Stimulated activated CD4-positive, alpha-beta T cell treated with anti-CD3 and anti-CD28 coated beads, Interleukin-4, amount 100 ng/mL, for 48 hours (primary cell): ENCODE results near the gene LRRC72.
"Not testable (repeated sequence)": the region's sequence is repeated elsewhere in the genome, so short reads cannot be mapped to it uniquely, and the experiment has no call there.

Source experiments
- DNase-seq, 2 donors: peaks; one replicate each; pipeline ENCODE4 v3.0.0-alpha.2; 2020; ENCODE audit warnings: low read depth in 2 of 2

The LRRC72 gene

DNA sequence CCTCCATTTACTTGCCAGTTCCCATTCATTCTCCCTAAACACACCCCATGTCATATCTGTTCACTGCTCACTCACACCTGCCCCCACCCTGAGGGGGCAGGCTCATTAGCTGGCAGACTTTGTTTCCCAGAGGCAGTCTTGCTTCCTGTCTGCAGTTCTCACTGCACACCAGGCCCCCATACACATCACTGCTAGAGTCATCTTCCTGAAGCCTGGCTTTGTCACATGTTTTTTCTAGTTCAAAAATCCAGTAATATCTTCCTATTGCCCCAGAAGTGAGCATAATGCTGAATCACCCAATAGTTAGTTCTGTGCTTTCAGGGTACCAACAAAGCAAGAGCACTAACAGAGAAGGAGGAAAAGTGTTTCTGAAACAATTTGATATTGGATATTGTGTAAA, 1.9 kb downstream of the LRRC72 start:
- no peak for DNase-seq

DNA sequence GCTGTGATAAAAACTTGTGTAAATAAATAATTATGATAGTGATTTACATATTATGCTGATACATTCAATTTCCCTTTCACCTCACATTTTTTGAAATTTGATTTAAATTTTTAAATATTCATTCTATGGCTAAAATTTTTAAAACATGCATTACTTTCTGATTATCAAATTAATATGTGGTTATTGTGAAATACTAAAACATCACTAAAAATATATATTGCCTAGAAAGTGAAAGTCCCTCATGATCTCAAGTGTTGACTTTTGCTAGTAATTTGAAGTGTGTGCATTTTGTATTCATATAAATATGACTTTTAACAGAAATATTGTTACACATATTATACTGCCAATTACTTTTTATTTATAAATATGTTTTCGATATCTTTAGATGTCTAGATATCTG, 3.1 kb downstream of the LRRC72 start:
- DNase-seq = no peak

DNA sequence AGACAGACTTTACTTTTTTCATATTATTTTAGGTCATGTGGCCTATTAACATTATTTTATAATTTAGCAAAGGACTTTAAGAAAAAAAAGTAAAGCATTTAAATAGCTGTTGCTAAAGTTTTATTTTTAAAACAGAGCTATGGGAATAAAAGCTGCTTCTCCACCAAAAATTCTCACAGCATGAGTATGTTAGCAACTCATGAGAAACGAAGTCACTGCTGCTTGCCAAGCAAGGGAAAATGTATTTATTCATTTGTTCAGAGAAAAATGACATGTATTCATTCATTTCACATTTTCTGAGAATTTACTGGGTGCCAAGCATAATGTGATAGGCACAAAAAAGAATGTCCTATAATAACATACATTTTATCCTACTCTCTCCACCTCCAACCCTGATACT, 5.1 kb downstream of the LRRC72 start:
- no peak for DNase-seq

DNA sequence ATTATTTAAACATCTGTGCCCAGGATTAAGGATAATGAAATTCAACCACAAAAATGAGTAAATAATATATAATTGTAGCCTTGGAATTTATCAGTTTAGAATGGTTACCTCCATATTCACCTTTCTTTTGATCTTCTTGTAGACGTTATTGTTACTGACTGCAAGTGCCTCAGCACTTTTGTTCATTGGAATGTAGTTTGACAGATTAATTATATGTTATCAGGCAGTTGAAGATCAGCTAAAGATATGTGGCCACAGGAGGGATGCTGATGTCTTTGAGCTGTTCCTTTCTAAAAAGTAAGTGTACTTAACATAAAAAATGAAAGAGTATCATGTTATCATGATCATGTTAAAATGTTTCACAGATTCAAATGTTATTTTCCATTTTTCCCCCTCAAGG, 5.6 kb downstream of the LRRC72 start:
- DNase-seq = no peak

DNA sequence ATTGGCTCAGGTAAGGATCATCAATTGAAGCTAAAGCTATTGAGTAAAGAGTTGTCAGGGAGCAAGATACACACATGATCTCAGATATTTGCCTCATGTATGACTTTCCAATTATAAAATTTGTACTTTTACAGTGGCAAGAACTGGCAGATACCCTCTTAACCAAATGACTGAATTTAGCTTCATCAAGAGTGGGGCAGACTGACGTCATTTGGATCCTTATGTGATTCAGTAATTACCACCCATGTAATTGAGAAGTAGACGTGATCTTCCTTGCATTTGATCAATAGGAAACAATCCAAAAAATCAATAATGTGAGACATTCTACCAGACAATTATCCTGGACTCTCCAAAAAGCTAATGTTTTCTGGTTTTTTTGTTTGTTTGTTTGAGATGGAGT, 8.9 kb downstream of the LRRC72 start:
- DNase-seq = no peak

DNA sequence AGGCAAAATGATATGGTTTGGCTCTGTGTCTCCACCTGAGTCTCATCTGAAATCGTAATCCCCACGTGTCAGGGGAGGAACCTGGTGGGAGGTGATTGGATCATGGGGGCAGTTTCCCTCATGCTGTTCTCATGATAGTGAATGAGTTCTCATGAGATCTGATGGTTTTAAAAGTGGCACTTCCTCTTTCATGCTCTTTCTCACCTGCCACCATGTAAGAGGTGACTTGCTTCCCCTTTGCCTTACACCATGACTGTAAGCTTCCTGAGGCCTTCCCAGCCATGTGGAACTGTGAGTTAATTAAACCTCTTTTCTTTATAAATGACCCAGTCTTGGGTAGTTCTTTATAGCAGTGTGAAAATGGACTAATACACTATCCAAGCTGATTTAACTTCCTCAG, 13.9 kb downstream of the LRRC72 start:
- DNase-seq = not testable (repeated sequence)

DNA sequence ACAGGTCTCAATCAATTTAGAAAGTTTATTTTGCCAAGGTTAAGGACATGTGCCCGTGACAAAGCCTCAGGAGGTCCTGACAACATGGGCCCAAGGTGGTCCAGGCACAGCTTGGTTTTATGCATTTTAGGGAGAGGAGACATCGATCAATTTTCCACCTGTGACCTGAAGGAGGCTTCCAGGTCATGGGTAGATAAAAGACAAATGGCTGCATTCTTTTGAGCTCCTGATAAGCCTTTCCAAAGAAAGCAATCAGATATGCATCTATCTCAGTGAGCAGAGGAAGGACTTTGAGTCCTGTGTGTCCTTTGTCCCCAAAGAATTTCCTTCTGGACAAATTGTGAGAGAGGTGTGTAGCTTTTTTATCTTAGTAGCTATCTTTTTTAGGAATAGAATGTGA, 15.8 kb downstream of the LRRC72 start:
- no peak for DNase-seq

DNA sequence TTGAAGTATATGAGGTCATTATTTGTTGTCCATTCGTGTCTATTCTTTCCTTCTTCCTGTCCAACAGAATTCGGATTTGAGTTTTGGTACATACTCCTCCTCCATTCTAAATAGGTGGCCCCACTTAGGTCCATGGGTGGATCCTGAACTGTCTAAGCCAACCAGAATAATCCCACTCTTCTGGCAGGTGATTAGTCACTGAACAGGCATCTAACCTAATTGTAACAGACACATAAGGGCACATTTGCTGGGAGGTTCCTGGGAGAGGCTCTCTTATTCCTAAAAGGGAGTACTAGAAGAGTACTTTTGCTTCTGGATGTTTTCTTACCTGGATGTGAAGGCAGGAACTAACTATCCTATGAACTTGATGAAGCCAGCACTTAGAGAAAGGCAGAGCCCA, 16.8 kb downstream of the LRRC72 start:
- DNase-seq = no peak

DNA sequence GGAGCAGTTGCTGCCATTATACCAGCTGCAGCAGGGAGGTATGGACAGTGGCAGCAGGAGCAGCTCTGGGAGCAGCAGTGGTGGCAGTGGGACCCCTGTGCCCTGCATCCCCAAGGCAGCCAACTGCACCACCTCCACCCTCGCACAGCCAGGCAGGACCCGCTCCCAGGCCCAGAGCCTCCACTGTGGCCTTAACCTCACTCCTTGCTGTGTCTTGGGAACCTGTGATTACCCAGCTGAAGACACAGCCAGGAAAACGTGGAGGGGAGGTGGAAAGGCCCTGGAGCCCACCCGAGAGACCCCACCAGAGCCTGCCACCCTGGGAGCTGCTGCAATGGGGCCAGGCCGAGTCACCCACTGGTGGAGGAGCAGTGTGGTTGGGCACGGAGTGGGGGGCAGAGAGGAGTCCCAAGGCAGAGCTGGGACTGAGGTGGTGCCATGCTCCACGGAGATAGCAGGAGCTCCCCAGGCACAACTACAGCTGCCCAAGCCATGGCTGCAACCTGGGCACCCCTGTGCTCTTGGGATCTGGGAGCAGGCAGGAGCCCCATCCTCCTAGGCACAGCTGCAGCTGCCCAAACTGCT, 20.4 kb downstream of the LRRC72 start:
- no peak for DNase-seq

DNA sequence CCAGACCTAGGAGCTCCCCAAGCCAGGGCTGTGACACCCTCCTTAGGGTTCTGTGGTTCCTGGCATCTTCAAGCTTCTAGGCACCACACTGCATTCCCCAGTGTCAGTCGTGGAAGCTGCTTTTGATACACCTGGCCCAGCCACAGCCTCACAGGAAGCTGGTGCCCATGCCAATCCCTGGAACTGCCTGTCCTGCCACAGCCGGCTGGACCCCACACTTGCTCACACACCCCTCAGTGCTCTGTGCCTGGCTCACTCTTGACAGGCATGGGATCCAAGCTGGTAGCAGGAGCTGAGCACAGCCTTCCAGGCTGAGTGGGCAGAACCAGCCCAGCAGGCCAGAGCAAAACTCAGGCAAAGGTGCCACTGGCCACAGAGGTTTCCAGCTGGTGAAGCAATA, 21.8 kb downstream of the LRRC72 start:
- DNase-seq = no peak

DNA sequence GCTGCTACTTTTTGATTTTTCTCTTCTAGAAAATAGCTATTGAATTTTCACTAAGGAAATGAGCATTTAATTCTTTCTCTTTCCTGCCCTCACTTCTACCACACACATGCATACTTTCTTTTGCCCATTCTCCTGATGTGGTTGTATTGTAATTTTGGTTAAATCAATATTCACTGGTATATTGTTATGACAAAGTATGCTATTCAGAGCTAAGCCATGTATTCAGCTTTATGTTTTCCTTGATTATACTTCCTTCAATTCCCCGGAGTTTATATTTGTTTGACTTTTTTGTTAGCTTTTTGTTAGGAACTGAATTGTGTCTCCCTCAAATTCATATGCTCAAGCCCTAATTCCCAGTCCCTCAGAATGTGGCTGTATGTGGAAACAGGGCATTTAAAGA, 24.0 kb downstream of the LRRC72 start:
- no peak for DNase-seq

DNA sequence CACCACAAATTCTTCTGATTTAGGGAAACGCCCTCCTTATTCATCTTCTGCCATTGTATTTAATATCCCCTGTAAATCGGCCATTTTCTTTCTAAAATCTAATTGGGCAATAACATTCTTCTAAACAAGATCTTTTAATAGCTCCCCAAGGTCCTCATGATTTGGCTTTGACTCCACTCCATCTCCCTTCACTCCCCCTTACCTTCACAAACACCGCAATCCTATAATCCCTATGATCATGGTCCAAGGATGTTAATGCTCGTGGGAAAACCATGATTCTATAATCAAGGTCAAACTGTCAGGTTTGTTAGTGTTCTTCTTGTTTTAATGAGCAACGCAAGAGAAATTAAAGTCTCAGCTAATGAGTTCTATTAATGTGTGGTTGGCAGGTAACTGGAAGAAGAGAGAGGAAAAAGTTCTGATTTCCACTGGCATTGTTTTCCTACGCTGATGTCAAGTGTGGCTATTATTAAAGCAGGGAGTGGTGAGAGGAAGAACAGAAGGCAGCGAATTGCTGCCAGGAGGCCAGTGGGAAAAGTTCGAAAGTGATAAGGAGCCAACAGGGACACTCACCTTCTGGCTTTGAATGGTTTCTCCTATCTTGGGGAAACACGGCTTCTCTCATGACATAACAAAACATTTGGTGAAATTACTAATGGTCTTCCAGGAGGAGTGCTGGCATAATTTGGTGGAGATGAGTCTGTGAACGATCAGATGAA, 28.1 kb downstream of the LRRC72 start:
- DNase-seq = no peak

DNA sequence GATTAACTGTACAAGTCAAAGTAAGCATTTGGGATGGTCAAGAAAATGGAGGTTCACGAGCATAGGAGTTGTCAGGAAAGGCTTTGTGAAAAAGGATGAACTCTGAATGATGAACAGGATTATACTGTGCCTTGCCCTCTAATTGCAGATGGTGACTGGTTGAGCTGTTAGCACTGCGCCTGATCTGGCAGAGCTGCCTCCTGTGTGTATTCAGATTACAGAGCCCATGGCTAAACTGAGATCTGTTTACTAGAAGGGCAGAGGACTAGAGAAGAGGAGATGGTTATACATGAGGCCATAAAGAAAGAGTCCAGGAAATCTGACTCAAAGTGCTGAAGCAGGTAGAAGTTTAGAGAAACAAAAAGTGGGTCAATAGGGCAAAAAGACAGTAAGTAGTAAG, 29.7 kb downstream of the LRRC72 start:
- no peak for DNase-seq

DNA sequence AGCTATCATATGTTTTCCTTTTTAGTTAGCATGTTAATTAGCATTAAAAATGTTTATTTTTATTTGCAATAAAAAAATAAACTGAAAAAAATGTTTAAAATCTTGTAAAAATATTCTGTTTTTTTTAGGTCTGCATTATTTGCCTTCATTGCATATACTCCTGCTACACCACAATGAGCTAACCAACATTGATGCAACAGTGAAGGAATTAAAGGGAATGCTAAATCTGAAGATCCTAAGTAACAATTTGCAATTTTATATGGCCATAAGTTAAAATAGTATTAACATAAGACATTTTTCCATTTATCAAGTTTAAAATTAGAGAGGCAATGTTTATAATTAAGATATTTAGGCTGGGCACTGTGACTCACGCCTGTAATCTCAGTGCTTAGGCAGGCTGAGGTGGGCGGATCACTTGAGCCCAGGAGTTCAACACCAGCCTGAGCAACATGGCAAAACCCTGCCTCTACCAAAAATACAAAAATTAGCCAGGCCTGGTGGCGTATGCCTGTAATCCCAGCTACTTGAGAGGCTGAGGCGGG, 32.2 kb downstream of the LRRC72 start:
- DNase-seq = no peak

DNA sequence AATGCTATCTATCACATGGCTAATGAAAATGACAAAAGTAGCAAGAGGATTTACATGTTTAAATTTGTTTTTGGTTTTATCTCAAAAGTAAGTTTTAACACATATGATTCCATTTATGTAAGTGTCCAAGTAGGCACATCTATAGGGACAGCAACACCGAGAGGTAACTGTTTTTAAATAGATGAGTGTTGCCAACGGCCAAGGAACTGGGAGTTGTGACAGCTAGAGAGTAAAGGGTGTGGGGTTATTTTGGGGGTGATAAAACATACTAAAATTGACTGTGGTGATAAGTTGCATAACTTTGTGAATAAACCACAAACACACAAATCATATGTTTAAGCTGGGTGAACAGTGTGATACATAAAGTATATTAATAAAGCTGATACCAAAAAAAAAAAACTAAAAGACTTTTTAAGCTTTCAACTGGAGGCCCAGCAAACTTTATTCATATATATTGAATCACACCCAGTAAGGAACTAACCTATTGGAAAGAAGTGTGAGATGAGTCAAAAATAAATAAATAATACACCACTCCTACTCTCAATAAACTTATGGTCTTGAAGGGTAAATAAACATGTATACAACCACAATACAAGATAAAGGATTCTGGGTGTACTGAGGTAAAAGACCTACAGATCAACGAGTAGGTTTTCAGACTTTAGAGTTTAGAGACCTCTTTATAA, 33.0 kb downstream of the LRRC72 start:
- no peak for DNase-seq

DNA sequence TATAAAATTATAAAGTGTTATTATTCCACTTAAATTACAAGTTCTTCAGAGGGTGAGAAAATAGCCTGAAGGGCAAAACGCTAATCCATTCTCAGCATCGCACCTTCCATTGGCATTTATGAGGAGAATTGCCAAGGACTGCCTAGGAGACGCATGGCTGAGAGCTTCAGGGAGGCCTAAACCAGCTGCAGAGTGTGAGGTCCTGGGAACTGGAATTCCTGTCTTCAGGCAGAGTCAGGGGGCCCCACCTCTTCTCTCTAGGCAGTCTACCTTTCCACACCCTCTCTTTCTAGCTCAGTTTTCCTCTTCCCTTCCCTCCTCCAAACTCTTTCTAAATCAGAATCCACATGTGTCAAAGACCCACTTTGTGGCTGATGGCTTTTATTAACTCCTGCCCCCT, 35.3 kb downstream of the LRRC72 start:
- no peak for DNase-seq

DNA sequence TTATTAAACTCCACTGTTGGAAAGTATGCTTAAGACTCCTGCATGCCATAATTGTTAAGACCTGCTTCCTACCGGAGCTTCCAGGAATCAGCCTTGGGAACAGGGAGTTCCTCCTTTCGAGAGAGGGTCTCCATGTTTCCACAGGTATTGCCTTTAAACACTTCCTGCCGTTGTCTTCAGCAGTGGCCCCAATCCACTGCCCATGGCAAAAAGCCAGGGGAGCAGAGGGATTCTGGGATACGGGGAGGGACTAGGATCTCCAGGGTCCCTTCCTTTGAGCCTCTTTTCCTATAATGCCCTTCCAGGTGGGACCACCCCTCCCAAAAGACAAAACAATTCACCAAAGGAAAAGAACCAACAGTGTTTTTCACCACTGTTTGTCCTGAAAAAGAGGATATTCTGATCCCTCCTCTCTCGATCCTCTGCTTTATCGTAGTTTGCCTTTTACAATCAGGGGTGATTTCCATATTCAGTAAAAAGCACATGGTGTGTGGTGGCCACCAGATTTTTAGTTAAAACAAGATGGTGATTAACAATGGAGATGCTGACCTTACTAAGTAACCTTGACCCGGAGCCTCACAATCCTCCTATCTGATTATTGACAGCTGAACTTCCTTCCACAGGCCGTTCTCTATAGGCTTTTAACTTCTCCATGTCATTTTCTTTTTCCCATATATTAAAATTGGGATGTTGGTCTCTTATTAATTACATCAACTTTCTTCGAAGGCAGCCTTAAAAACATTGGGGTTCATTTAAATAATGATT, 36.0 kb downstream of the LRRC72 start:
- DNase-seq = no peak

DNA sequence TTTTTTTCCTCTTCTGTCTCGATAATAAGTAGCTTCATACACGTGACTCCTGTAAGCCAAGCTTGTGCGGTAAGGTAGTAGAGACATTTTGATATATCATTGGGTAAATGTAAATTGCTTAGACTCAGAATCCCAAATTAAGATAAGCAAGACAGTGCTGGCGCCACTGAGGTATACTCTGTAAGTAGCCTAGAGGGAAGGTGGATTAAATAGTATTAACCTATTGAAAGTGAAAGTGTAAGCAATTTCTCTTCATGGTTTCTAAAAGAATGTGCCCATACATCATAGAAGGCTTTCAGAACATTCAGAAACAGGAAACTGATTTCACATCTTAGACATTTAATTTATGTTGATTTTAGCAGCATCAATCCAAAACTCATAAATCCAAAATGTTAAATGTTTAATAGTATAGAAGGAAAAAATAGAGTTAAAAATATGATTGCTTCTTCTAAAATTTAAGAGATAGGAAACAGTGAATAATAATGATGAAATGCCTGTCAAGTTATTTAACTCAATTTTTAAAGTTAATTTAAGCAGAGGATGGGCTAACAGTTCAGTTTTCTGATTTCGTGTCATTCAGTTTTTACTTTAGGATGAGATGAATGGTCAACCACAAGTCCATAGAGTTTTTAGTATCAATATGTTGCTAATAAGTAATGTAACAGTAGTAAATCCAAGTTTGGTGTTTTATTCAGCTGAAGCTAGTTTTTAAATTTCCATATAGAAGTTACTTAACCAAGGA, 36.8 kb downstream of the LRRC72 start:
- no peak for DNase-seq

DNA sequence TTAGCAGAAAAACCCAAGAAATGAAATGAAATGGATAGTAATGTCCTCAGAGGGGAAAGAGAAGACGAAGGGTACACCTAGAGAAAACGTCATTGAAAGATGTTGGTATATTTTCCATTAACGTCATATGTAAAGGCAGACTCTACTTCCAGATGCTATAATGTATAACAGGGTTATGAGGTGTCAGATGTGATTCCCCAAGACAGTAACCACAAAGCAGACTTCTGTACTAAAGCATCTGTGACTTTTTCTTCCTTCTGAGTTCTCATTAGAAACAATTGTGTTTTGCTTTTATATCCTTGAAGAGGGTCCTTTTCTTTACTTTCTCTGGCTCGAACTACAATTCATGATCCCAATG, 37.4 kb downstream of the LRRC72 start:
- no peak for DNase-seq

DNA sequence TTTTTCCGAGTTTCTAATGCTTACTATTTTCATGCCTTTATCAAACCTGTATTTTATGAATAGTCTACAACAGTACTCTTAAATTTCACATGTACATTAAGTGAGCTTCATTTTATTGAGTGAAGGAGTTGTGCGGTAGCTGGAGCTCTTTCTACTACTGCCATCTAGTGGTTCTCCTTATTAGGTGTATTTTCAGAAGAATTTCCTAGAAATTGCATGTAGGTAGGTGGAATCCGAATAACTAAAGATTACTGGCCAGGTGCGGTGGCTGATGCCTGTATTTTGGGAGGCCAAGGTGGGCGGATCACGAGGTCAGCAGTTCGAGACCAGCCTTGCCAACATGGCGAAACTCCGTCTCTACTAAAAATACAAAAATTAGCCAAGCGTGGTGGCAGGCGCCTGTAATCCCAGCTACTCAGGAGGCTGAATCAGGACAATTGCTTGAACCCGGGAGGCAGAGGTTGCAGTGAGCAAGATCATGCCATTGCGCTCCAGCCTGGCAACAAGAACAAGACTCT, 38.3 kb downstream of the LRRC72 start:
- no peak for DNase-seq

DNA sequence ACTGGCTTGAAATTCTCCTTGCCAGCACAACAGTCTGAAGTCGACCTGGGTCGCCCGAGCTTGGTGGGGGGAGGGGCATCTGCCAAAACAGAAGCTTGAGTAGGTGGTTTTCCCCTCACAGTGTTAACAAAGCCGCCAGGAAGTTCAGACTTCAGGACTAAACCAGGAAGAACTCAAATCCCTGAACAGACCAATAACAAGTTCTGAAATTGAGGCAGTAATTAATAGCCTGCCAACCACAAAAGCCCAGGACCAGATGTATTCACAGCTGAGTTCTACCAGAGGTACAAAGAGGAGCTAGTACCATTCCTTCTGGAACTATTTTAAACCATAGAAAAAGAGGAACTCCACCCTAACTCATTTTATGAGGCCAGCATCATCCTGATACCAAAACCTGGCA, 45.3 kb downstream of the LRRC72 start:
- DNase-seq = no peak

DNA sequence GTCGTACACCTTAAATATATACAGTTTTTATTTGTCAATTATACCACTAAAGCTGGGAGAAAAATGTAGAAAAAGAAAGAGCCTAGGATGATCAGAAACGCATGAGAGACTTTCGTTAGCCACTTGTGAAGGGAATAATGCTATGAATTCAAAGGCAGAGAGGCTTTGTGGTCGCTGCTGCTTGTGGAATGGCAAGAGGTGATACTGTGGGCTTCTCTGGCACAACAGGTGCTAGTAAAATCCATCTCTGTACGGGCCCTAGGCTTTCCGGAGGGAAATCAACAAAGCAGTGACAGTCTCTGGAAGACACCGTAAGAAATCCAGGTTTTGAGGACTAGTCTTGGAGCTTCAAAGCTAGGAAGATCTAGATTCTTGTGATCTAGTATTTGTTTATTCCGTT, 52.6 kb downstream of the LRRC72 start:
- DNase-seq = no peak
